Adrenal gland (tissue), 12 donors: ENCODE measurements around the gene GDF10. TPM values are rescaled to one million over a fixed set of nuclear protein-coding genes. Genes with fewer than 3 reads are reported as not detected.

Experiments
- polyA plus RNA-seq, 3 donors: library from polyadenylated mRNA; stranded (reverse); fragments of 200-250 nt in 2 of 3; fragments of 350-450 nt in 1 of 3; fragmentation: Illumina TruSeq in 1 of 3; extraction: RNeasy Lipid Tissue Mini Kit (QIAGEN cat#74804) in 1 of 3; gene quantifications; one replicate each; pipeline ENCODE4 v1.2.3, GENCODE V29; 2013 to 2014
- total RNA-seq, 9 donors: library from RNA; depleted of rRNA in 4 of 9; stranded (reverse); fragments of >200 nt in 4 of 9; fragments of 120-200 nt in 1 of 9; fragmentation: NEBNext Ultra II Directional in 1 of 9; extraction: Animal tissue kit (Norgen Biotek cat#: 25700) in 1 of 9; gene quantifications; one replicate each; pipeline versions ENCODE4 v1.1.0 to v1.2.4, GENCODE V29; 2013 to 2023
- donor health status: healthy with polysubstance abuse.
- donor health status: Bipolar disorder and iron deficiency.
- donor health status: DM: yes; HTN: yes; CAD: no.
- donor health status: DM: no; HTN: no; CAD: no.
- donor health status: DM: no; HTN: no; CAD: no.
- donor health status: DM: yes; HTN: yes; CAD: no.

The GDF10 gene
- total and polyA plus RNA-seq, 12 donors, result 0.06 to 8.5 (median 1.2) TPM; not detected in 1

Other genes starting within 250 kb of the GDF10 start
- gene GDF2, start 22.3 kb downstream of the GDF10 start, total RNA-seq, result under 1 TPM in 1 of 9 donors, not detected in 8; 0.11 TPM
- gene GDF2, start 22.3 kb downstream of the GDF10 start, polyA plus RNA-seq, result not detected
- under 1 TPM in 1 of 9 donors, not detected in 8; 0.11 TPM for gene RBP3, start 48.2 kb downstream of the GDF10 start, total RNA-seq
- not detected for gene RBP3, start 48.2 kb downstream of the GDF10 start, polyA plus RNA-seq
- under 1 TPM in 6 of 9 donors, not detected in 3; 0.06 to 0.20 (median 0.13) TPM for gene ZNF488, start 84.1 kb downstream of the GDF10 start, total RNA-seq
- gene ZNF488, start 84.1 kb downstream of the GDF10 start, polyA plus RNA-seq, result under 1 TPM; 0.03 to 0.08 (median 0.07) TPM
- 1 to 10 TPM in 4 of 9 donors, under 1 TPM in 2, not detected in 3; 0.42 to 2.2 (median 1.3) TPM for gene ANXA8, start 183.9 kb downstream of the GDF10 start, total RNA-seq
- gene ANXA8, start 183.9 kb downstream of the GDF10 start, polyA plus RNA-seq, result under 1 TPM; 0.33 to 0.81 (median 0.56) TPM
- gene FAM25G, start 191.5 kb downstream of the GDF10 start, total RNA-seq, result not detected
- not detected for gene FAM25G, start 191.5 kb downstream of the GDF10 start, polyA plus RNA-seq
- gene AGAP9, start 223.4 kb downstream of the GDF10 start, total RNA-seq, result 10 to 100 TPM in 3 of 9 donors, 1 to 10 TPM in 5, under 1 TPM in 1; 0.24 to 12.2 (median 5.2) TPM
- 10 to 100 TPM in 2 of 3 donors, 1 to 10 TPM in 1; 5.8 to 35.6 (median 18.2) TPM for gene AGAP9, start 223.4 kb downstream of the GDF10 start, polyA plus RNA-seq